HCT116 (cell line): Measurements from ENCODE around the gene SDK1. TPM values are rescaled to one million over a fixed set of nuclear protein-coding genes. Genes with fewer than 3 reads are reported as not detected.

Experiments
- ATAC-seq: fragments of 200-7000 bp; cut with Tn5 transposase; 2 replicates; pipeline ENCODE4 v1.9.1; 2020; ENCODE audit warnings: mild to moderate bottlenecking, moderate library complexity
- BruUV-seq: library from RNA; stranded (reverse); fragments of 400-500 nt; replicated peaks from 2 replicates; lab custom pipeline; 2021; lab: Mats Ljungman, UMichigan
- CTCF ChIA-PET: fragments of 300-600 bp; sonication (Branson Sonifier 250); formaldehyde crosslinking; loops from one replicate; lab custom pipeline; 2021; ENCODE audit warnings: antibody characterized with exemption; lab: Charles Lee
- POLR2A ChIA-PET: fragments of 300-600, 350-600 bp; sonication (Branson Sonifier 250); formaldehyde crosslinking; loops from one replicate; lab custom pipeline; 2021; ENCODE audit warnings: antibody characterized with exemption; lab: Charles Lee
- RAD21 ChIA-PET, 2 experiments: fragments of 300-600 bp; sonication (Branson Sonifier 250); formaldehyde crosslinking; loops; one replicate each; lab custom pipeline; 2023; ENCODE audit warnings: low total read pairs in 2 of 2; ENCODE audit not compliant: uncharacterized antibody in 2 of 2, unreplicated experiment in 2 of 2, low non-redundant PET in 1 of 2; lab: Charles Lee
- DNase-seq: peaks from one replicate; pipeline ENCODE4 v3.0.0-alpha.2; 2010; ENCODE audit warnings: low read depth, low spot score
- H2AFZ ChIP-seq: fragments of 200-600 bp; shearing (Covaris generic), sonication (generic); 2 replicates; pipeline ENCODE4 v1.6.1; 2017; ENCODE audit warnings: low read depth, mixed run types, mixed read lengths, antibody characterized with exemption, low read length; ENCODE audit not compliant: poor library complexity, severe bottlenecking
- H3K27ac ChIP-seq: 2 replicates; pipeline ENCODE4 v1.5.1; 2012; ENCODE audit warnings: low read depth, low read length
- H3K27me3 ChIP-seq: fragments of 200-600 bp; sonication (generic); 2 replicates; pipeline ENCODE4 v1.6.1; 2016; ENCODE audit warnings: mixed run types, low read length, mixed read lengths; ENCODE audit not compliant: insufficient read depth
- H3K36me3 ChIP-seq, 2 experiments: fragments of 200-500 bp in 1 of 2; fragments of 200-600 bp in 1 of 2; sonication (Bioruptor generic) in 1 of 2; sonication (generic) in 1 of 2; 2 replicates each; pipeline versions ENCODE4 v1.5.1 to v1.6.1; 2014 to 2016; ENCODE audit warnings: low read length in 2 of 2, inconsistent platforms in 1 of 2, mixed read lengths in 1 of 2, mixed run types in 1 of 2; ENCODE audit not compliant: insufficient read depth in 2 of 2, control insufficient read depth in 1 of 2
- H3K4me1 ChIP-seq, 2 experiments: fragments of 200-600 bp in 1 of 2; sonication (generic) in 1 of 2; 2 replicates each; pipeline versions ENCODE4 v1.5.1 to v1.6.1; 2012 to 2017; ENCODE audit warnings: low read length in 2 of 2, inconsistent platforms in 1 of 2, mild to moderate bottlenecking in 1 of 2, mixed read lengths in 1 of 2, mixed run types in 1 of 2, moderate library complexity in 1 of 2; ENCODE audit not compliant: insufficient read depth in 2 of 2, control insufficient read depth in 1 of 2
- H3K4me2 ChIP-seq: fragments of 200-600 bp; sonication (generic); 2 replicates; pipeline ENCODE4 v1.6.1; 2017; ENCODE audit warnings: mixed run types, low read length, mixed read lengths
- H3K4me3 ChIP-seq, 2 experiments: fragments of 200-600 bp in 1 of 2; sonication (generic) in 1 of 2; replicated peaks in 1 of 2; 2 replicates each; pipeline ENCODE4 v1.5.1; 2011 to 2016; ENCODE audit warnings: low read length in 2 of 2, control low read depth in 1 of 2, low read depth in 1 of 2, mild to moderate bottlenecking in 1 of 2, mixed read lengths in 1 of 2, mixed run types in 1 of 2
- H3K79me2 ChIP-seq: fragments of 200-600 bp; sonication (generic); 2 replicates; pipeline ENCODE4 v1.6.1; 2017; ENCODE audit warnings: mild to moderate bottlenecking, mixed run types, low read length, moderate library complexity, mixed read lengths; ENCODE audit not compliant: insufficient read depth
- H3K9ac ChIP-seq: fragments of 200-600 bp; sonication (generic); 2 replicates; pipeline ENCODE4 v1.6.1; 2016; ENCODE audit warnings: low read length, mixed read lengths
- H3K9me2 ChIP-seq: fragments of 200-600 bp; sonication (generic), shearing (Covaris generic); 2 replicates; pipeline ENCODE4 v1.6.1; 2017; ENCODE audit warnings: mixed run types, mild to moderate bottlenecking, moderate library complexity; ENCODE audit not compliant: insufficient read depth
- H3K9me3 ChIP-seq, 2 experiments: fragments of 200-500 bp in 1 of 2; fragments of 200-600 bp in 1 of 2; sonication (Bioruptor generic) in 1 of 2; sonication (generic) in 1 of 2; 2 replicates each; pipeline ENCODE4 v1.6.1; 2014 to 2017; ENCODE audit warnings: low read length in 2 of 2, mixed read lengths in 2 of 2, inconsistent platforms in 1 of 2, low read depth in 1 of 2, mild to moderate bottlenecking in 1 of 2, mixed run types in 1 of 2, moderate library complexity in 1 of 2; ENCODE audit not compliant: control insufficient read depth in 1 of 2, insufficient read depth in 1 of 2
- H4K20me1 ChIP-seq: fragments of 200-600 bp; sonication (generic), shearing (Covaris generic); 2 replicates; pipeline ENCODE4 v1.6.1; 2017; ENCODE audit warnings: mixed run types, mild to moderate bottlenecking, moderate library complexity; ENCODE audit not compliant: insufficient read depth
- CTCF ChIP-seq, 3 experiments: fragments of 200-600 bp in 1 of 3; sonication (generic) in 1 of 3; IDR thresholded peaks in 2 of 3; conservative IDR thresholded peaks in 1 of 3; 2 replicates each; pipeline ENCODE4 v1.5.1; 2012 to 2017; ENCODE audit warnings: low read depth in 2 of 3, low read length in 2 of 3, antibody characterized with exemption in 1 of 3, borderline replicate concordance in 1 of 3, control low read depth in 1 of 3, mild to moderate bottlenecking in 1 of 3, mixed read lengths in 1 of 3, mixed run types in 1 of 3, moderate library complexity in 1 of 3; ENCODE audit not compliant: insufficient read depth in 1 of 3
- EGR1 ChIP-seq: IDR thresholded peaks from 2 replicates; pipeline ENCODE4 v1.6.1; 2012; ENCODE audit warnings: low read depth
- ELF1 ChIP-seq: IDR thresholded peaks from 2 replicates; pipeline ENCODE4 v1.6.1; 2012; ENCODE audit warnings: low read depth, borderline replicate concordance
- JUND ChIP-seq: IDR thresholded peaks from 2 replicates; pipeline ENCODE4 v1.6.1; 2012
- POLR2AphosphoS5 ChIP-seq: IDR thresholded peaks from 2 replicates; pipeline ENCODE4 v1.6.1; 2011; ENCODE audit warnings: mild to moderate bottlenecking, low read depth, low read length, moderate library complexity
- SRF ChIP-seq: IDR thresholded peaks from 2 replicates; pipeline ENCODE4 v1.6.1; 2012; ENCODE audit warnings: low read depth
- ZBTB33 ChIP-seq: IDR thresholded peaks from 2 replicates; pipeline ENCODE4 v1.6.1; 2011; ENCODE audit warnings: mild to moderate bottlenecking, low read length, moderate library complexity; ENCODE audit not compliant: insufficient replicate concordance; ENCODE audit errors: extremely low read depth
- intact Hi-C: fragments of 100-400 bp; cut with micrococcal nuclease; formaldehyde crosslinking; loops from 2 replicates; pipeline ENCODE4 v1.10.0; 2022
- total RNA-seq: library from RNA; stranded (reverse); gene quantifications from one replicate; pipeline ENCODE4 v1.2.1, GENCODE V29; 2021; ENCODE audit not compliant: unreplicated experiment

The SDK1 gene
- total RNA-seq, 1 experiment from 2014 or later = 0.05 TPM

GRCh38 chr7:3436746-3437145 lies 135.7 kb downstream of the SDK1 start:
- Histone ChIP-seq H3K4me1 (no peaks in the 10 kb centered on the region), H4K20me1 (no peaks in the 10 kb centered on the region), H3K9me2 (no peaks in the 10 kb centered on the region), H3K27ac (no peak overlapping the region), H3K27me3 (peaks cover 42% of the 10 kb centered on the region), H3K36me3 (no peaks in the 10 kb centered on the region; a peak in 1 of 4 replicates), H3K9me3 (no peaks in the 10 kb centered on the region), H3K4me3 (no peak overlapping the region), H2AFZ (no peak overlapping the region), H3K9ac (no peak overlapping the region), H3K4me2 (no peak overlapping the region), H3K79me2 (no peaks in the 10 kb centered on the region)
- POLR2A ChIA-PET = no interaction called here
- intact Hi-C loops = no loop called here
- CTCF ChIA-PET = no interaction called here
- TF ChIP-seq SRF (no peak), CTCF (IDR thresholded peaks at IDR 0.05 in 2 of 3, conservative IDR thresholded peaks at IDR 0.05 in 1 of 3; ENCODE audit: borderline replicate concordance in 1 of 3, insufficient read depth in 1 of 3, low read depth in 2 of 3, low read length in 2 of 3) (no peak), ELF1 (no peak), EGR1 (no peak), POLR2AphosphoS5 (no peak), ZBTB33 (no peak), JUND (no peak)
- DNase-seq (no peak), ATAC-seq (no peak)
- RAD21 ChIA-PET = no interaction called here
- no TSS peak for BruUV-seq
